ENCODE data around the gene KIF3B. TPM values are rescaled to one million over a fixed set of nuclear protein-coding genes. Genes with fewer than 3 reads are reported as not detected.

Gene KIF3B
- total and polyA plus RNA-seq, 10 of the 15 experiments (the other 5 are each of a cell fraction or from before 2014, with no cell fraction given), result 7.4 to 37.3 (median 25.9) TPM

DNA sequence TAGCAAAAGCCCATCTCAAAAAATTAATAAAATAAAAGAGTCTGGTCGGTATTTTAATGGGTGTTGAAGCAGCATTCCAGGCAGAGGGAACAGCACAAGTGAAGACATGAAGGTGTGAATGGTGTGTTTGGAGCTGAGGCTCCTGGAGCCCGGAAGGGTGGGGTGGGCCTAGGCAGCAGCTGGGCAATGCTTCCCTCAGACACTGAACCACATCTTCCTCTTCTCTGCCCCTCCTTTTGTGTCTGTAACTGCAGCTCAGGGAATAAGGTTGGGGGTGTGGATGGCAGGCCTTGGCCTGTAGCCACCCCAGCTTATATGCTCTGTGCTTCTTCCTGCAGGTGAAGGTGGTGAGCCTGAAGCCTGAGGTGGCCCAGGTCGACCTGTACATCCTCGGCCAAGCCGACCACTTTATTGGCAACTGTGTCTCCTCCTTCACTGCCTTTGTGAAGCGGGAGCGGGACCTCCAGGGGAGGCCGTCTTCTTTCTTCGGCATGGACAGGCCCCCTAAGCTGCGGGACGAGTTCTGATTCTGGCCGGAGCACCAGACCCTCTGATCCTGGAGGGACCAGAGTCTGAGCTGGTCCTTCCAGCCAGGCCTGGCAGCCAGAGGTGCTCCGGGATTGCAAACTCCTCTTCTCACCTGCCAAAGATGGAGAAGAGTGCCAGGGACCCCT lies 43.2 kb upstream of the KIF3B start:
- no peaks in the 10 kb centered on the region for H3K79me2 ChIP-seq (ENCODE audit: control insufficient read depth, insufficient read depth, low read length)
- H2AFZ ChIP-seq (ENCODE audit: control insufficient read depth, low read depth, low read length), result no peak overlapping the region
- in situ Hi-C loops (cut with MboI) (no loop called here), intact Hi-C loops (cut with micrococcal nuclease; ENCODE audit: unreplicated experiment) (no loop called here)
- H3K27me3 ChIP-seq (replicated peaks in 1 of 2; ENCODE audit: control insufficient read depth in 2 of 2, insufficient read depth in 2 of 2, low read length in 1 of 2), result no peaks in the 10 kb centered on the region
- no peak overlapping the region for H3K9ac ChIP-seq (ENCODE audit: control insufficient read depth, insufficient read depth, low read length)
- ChIA-PET SMC1A (ENCODE audit: uncharacterized antibody, unreplicated experiment) (interaction anchor here (2.9 kb wide), 1 partner anchor 52 kb away, joined by 15 read pairs; no protein-coding TSS in a partner anchor), CTCF (interaction anchor here (0.6 kb wide), 1 partner anchor 199 kb away, joined by 3 read pairs; no protein-coding TSS in a partner anchor), RAD21 (ENCODE audit: unreplicated experiment) (no interaction called here), POLR2A (interaction anchor here (1.4 kb wide), 1 partner anchor 24 kb away, joined by 3 read pairs; no protein-coding TSS in a partner anchor)
- no TSS peak for BruUV-seq (replicated peaks)
- H3K4me1 ChIP-seq (ENCODE audit: control insufficient read depth, insufficient read depth, low read length), result peaks cover 10% of the 10 kb centered on the region; the same call in 1 of the 2 replicates
- H3K4me3 ChIP-seq, result no peak overlapping the region
- H3K4me2 ChIP-seq (ENCODE audit: control insufficient read depth, insufficient read depth), result no peak overlapping the region
- ATAC-seq, result no peak
- H4K20me1 ChIP-seq (ENCODE audit: control insufficient read depth, insufficient read depth), result no peaks in the 10 kb centered on the region
- peaks cover 21 to 22% of the 10 kb centered on the region in 2 experiments; a peak in 3 of 4 replicates for H3K36me3 ChIP-seq (ENCODE audit: control insufficient read depth in 2 of 2, insufficient read depth in 2 of 2, low read length in 1 of 2)
- H3K27ac ChIP-seq (ENCODE audit: control insufficient read depth, insufficient read depth), result no peak overlapping the region
- no peak for FAIRE-seq
- no peak for DNase-seq (ENCODE audit: low read depth, low spot score)
- H3K9me3 ChIP-seq (replicated peaks; ENCODE audit: control insufficient read depth, insufficient read depth, low read length), result no peaks in the 10 kb centered on the region
- 95% methylated on average over 13 of the region's 13 CpGs for WGBS (ENCODE audit: insufficient coverage, insufficient replicate concordance, low lambda C conversion rate, missing lambda C conversion rate)
- TF ChIP-seq, protein P1, sequence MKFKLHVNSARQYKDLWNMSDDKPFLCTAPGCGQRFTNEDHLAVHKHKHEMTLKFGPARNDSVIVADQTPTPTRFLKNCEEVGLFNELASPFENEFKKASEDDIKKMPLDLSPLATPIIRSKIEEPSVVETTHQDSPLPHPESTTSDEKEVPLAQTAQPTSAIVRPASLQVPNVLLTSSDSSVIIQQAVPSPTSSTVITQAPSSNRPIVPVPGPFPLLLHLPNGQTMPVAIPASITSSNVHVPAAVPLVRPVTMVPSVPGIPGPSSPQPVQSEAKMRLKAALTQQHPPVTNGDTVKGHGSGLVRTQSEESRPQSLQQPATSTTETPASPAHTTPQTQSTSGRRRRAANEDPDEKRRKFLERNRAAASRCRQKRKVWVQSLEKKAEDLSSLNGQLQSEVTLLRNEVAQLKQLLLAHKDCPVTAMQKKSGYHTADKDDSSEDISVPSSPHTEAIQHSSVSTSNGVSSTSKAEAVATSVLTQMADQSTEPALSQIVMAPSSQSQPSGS (IDR thresholded peaks at IDR 0.05; ENCODE audit: low read length), result no peak
- TF ChIP-seq WRNIP1 (IDR thresholded peaks at IDR 0.05; ENCODE audit: borderline replicate concordance, low read depth, low read length) (no peak), FOXM1 (IDR thresholded peaks at IDR 0.05; ENCODE audit: low read depth, low read length) (no peak), RUNX3 (IDR thresholded peaks at IDR 0.05; ENCODE audit: low read length) (no peak), CBX3 (IDR thresholded peaks at IDR 0.05; ENCODE audit: borderline replicate concordance, low read depth) (no peak), NFYA (IDR thresholded peaks at IDR 0.05; ENCODE audit: borderline replicate concordance, low read depth, low read length) (no peak), CBFB (IDR thresholded peaks at IDR 0.05; ENCODE audit: low read depth) (no peak), GATAD2B (conservative IDR thresholded peaks at IDR 0.05; ENCODE audit: low read depth) (no peak), HDAC6 (IDR thresholded peaks at IDR 0.05; ENCODE audit: unreplicated experiment) (no peak)
- TF ChIP-seq, protein P2, sequence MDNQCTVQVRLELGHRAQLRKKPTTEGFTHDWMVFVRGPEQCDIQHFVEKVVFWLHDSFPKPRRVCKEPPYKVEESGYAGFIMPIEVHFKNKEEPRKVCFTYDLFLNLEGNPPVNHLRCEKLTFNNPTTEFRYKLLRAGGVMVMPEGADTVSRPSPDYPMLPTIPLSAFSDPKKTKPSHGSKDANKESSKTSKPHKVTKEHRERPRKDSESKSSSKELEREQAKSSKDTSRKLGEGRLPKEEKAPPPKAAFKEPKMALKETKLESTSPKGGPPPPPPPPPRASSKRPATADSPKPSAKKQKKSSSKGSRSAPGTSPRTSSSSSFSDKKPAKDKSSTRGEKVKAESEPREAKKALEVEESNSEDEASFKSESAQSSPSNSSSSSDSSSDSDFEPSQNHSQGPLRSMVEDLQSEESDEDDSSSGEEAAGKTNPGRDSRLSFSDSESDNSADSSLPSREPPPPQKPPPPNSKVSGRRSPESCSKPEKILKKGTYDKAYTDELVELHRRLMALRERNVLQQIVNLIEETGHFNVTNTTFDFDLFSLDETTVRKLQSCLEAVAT (IDR thresholded peaks at IDR 0.05), result no peak
- TF ChIP-seq, protein P3, sequence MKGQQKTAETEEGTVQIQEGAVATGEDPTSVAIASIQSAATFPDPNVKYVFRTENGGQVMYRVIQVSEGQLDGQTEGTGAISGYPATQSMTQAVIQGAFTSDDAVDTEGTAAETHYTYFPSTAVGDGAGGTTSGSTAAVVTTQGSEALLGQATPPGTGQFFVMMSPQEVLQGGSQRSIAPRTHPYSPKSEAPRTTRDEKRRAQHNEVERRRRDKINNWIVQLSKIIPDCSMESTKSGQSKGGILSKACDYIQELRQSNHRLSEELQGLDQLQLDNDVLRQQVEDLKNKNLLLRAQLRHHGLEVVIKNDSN (IDR thresholded peaks at IDR 0.05; ENCODE audit: borderline replicate concordance, extremely low read length, insufficient read depth, low read depth, low read length), result no peak
- TF ChIP-seq, protein P4, sequence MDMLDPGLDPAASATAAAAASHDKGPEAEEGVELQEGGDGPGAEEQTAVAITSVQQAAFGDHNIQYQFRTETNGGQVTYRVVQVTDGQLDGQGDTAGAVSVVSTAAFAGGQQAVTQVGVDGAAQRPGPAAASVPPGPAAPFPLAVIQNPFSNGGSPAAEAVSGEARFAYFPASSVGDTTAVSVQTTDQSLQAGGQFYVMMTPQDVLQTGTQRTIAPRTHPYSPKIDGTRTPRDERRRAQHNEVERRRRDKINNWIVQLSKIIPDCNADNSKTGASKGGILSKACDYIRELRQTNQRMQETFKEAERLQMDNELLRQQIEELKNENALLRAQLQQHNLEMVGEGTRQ (IDR thresholded peaks at IDR 0.05; ENCODE audit: borderline replicate concordance, low read depth, low read length), result no peak
- TF ChIP-seq, protein P5, sequence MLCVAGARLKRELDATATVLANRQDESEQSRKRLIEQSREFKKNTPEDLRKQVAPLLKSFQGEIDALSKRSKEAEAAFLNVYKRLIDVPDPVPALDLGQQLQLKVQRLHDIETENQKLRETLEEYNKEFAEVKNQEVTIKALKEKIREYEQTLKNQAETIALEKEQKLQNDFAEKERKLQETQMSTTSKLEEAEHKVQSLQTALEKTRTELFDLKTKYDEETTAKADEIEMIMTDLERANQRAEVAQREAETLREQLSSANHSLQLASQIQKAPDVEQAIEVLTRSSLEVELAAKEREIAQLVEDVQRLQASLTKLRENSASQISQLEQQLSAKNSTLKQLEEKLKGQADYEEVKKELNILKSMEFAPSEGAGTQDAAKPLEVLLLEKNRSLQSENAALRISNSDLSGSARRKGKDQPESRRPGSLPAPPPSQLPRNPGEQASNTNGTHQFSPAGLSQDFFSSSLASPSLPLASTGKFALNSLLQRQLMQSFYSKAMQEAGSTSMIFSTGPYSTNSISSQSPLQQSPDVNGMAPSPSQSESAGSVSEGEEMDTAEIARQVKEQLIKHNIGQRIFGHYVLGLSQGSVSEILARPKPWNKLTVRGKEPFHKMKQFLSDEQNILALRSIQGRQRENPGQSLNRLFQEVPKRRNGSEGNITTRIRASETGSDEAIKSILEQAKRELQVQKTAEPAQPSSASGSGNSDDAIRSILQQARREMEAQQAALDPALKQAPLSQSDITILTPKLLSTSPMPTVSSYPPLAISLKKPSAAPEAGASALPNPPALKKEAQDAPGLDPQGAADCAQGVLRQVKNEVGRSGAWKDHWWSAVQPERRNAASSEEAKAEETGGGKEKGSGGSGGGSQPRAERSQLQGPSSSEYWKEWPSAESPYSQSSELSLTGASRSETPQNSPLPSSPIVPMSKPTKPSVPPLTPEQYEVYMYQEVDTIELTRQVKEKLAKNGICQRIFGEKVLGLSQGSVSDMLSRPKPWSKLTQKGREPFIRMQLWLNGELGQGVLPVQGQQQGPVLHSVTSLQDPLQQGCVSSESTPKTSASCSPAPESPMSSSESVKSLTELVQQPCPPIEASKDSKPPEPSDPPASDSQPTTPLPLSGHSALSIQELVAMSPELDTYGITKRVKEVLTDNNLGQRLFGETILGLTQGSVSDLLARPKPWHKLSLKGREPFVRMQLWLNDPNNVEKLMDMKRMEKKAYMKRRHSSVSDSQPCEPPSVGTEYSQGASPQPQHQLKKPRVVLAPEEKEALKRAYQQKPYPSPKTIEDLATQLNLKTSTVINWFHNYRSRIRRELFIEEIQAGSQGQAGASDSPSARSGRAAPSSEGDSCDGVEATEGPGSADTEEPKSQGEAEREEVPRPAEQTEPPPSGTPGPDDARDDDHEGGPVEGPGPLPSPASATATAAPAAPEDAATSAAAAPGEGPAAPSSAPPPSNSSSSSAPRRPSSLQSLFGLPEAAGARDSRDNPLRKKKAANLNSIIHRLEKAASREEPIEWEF (IDR thresholded peaks at IDR 0.05; ENCODE audit: insufficient replicate concordance, low read depth, low read length), result no peak
